HG03558 (cell line): ENCODE data around the gene SLC25A39.
A peak's percentile ranks its signal among the peaks of the same experiment; 100 is the strongest.
"Not testable (repeated sequence)": the region's sequence is repeated elsewhere in the genome, so short reads cannot be mapped to it uniquely, and the experiment has no call there.

Source experiments
- ATAC-seq: cut with Tn5 transposase; IDR thresholded peaks from one replicate; pipeline ENCODE4 v1.9.1; 2021; ENCODE audit warnings: moderate number of reproducible peaks; ENCODE audit not compliant: unreplicated experiment; ENCODE audit errors: extremely low read depth

The SLC25A39 gene

GRCh38 chr17:44335968-44336367 is 11.3 kb upstream of the SLC25A39 start:
- no peak for ATAC-seq

GRCh38 chr17:44335564-44335963 is 10.9 kb upstream of the SLC25A39 start:
- ATAC-seq, result no peak

- ATAC-seq, result no peak
Measured at GRCh38 chr17:44334727-44335126, 10.1 kb upstream of the SLC25A39 start.

- ATAC-seq, result no peak
Measured at GRCh38 chr17:44334315-44334714, 9.7 kb upstream of the SLC25A39 start.

- ATAC-seq, result no peak
Measured at GRCh38 chr17:44333371-44333770, 8.7 kb upstream of the SLC25A39 start.

GRCh38 chr17:44331249-44331760 is 6.7 kb upstream of the SLC25A39 start:
- no peak for ATAC-seq

- not testable (repeated sequence) for ATAC-seq
Measured at GRCh38 chr17:44330263-44330662, 5.6 kb upstream of the SLC25A39 start.

- not testable (repeated sequence) for ATAC-seq
Measured at GRCh38 chr17:44329516-44329915, 4.9 kb upstream of the SLC25A39 start.

- ATAC-seq, result no peak
Measured at GRCh38 chr17:44327715-44328449, 3.3 kb upstream of the SLC25A39 start.

GRCh38 chr17:44326861-44327444 is 2.3 kb upstream of the SLC25A39 start:
- ATAC-seq, result peak; percentile 34

- ATAC-seq, result no peak
Measured at GRCh38 chr17:44324092-44324570, 492 bp downstream of the SLC25A39 start.

GRCh38 chr17:44323359-44324091 is 1.1 kb downstream of the SLC25A39 start:
- no peak for ATAC-seq

GRCh38 chr17:44322236-44322895 is 2.3 kb downstream of the SLC25A39 start:
- ATAC-seq, result no peak

- ATAC-seq, result no peak
Measured at GRCh38 chr17:44321246-44322120, 3.1 kb downstream of the SLC25A39 start.

GRCh38 chr17:44320066-44320465 is 4.6 kb downstream of the SLC25A39 start:
- no peak for ATAC-seq

GRCh38 chr17:44318077-44318892 is 6.3 kb downstream of the SLC25A39 start:
- ATAC-seq, result no peak

GRCh38 chr17:44317545-44317944 is 7.1 kb downstream of the SLC25A39 start:
- ATAC-seq, result no peak
